Glutamatergic neuron (in vitro differentiated cells): Measurements from ENCODE around the gene RNF11. TPM values are rescaled to one million over a fixed set of nuclear protein-coding genes. Genes with fewer than 3 reads are reported as not detected.

ENCODE experiments used
- DNase-seq: peaks from one replicate; pipeline ENCODE4 v3.0.0; 2022
- H3K27ac Mint-ChIP-seq: one replicate; pipeline ENCODE4 v1.8.0; 2020; ENCODE audit warnings: mild to moderate bottlenecking, mixed read lengths, inconsistent platforms; ENCODE audit not compliant: unreplicated experiment
- H3K27me3 Mint-ChIP-seq: one replicate; pipeline ENCODE4 v1.8.0; 2020; ENCODE audit warnings: mild to moderate bottlenecking, moderate library complexity, mixed read lengths, inconsistent platforms; ENCODE audit not compliant: unreplicated experiment
- H3K36me3 Mint-ChIP-seq: one replicate; pipeline ENCODE4 v1.8.0; 2020; ENCODE audit warnings: mild to moderate bottlenecking, mixed read lengths, inconsistent platforms; ENCODE audit not compliant: unreplicated experiment
- H3K4me1 Mint-ChIP-seq: one replicate; pipeline ENCODE4 v1.8.0; 2020; ENCODE audit warnings: mild to moderate bottlenecking, low read depth, mixed read lengths, inconsistent platforms; ENCODE audit not compliant: unreplicated experiment
- H3K4me3 Mint-ChIP-seq: one replicate; pipeline ENCODE4 v1.8.0; 2020; ENCODE audit warnings: mild to moderate bottlenecking, mixed read lengths, inconsistent platforms; ENCODE audit not compliant: unreplicated experiment
- H3K9me3 Mint-ChIP-seq: one replicate; pipeline ENCODE4 v1.8.0; 2020; ENCODE audit warnings: mild to moderate bottlenecking, moderate library complexity, mixed read lengths, inconsistent platforms; ENCODE audit not compliant: unreplicated experiment
- CTCF ChIP-seq: fragments of 200-600 bp; sonication (generic); IDR thresholded peaks from one replicate; pipeline ENCODE4 v1.5.0; 2021; ENCODE audit not compliant: partially characterized antibody, unreplicated experiment
- total RNA-seq: library from RNA; stranded (reverse); fragmentation: NEBNext Ultra II Directional; extraction: Animal tissue kit (Norgen Biotek cat#: 25700); gene quantifications from one replicate; pipeline ENCODE4 v1.2.1, GENCODE V29; 2021; ENCODE audit not compliant: unreplicated experiment

The RNF11 gene
- total RNA-seq, 1 donor from 2014 or later, result 81.6 TPM

DNA sequence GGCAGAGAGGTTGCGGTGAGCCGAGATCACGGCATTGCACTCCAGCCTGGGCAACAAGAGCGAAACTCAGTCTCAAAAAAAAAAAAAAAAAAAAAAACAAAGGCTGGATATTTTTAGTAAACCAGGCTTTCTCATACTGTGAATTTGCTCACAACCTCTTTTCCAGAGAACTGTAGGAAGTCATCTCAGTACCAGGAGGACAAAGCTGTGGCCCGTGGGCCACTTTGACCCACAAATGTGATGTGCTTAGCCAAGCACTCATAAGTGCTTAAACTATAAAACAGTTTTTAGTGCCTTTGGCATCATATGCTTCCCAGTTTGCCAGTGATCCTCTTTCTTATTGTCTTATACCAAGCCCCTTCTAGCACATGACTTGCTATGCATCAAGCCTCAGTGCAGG is 46.5 kb downstream of the RNF11 start:
- TF ChIP-seq CTCF, result no peak
- no peak overlapping the region for H3K27ac Mint-ChIP-seq
- H3K4me3 Mint-ChIP-seq, result no peak overlapping the region
- no peaks in the 10 kb centered on the region for H3K27me3 Mint-ChIP-seq
- no peak for DNase-seq
- H3K4me1 Mint-ChIP-seq, result no peaks in the 10 kb centered on the region
- peaks cover 2% of the 10 kb centered on the region for H3K9me3 Mint-ChIP-seq
- H3K36me3 Mint-ChIP-seq, result no peaks in the 10 kb centered on the region

- H3K27me3 Mint-ChIP-seq, result no peaks in the 10 kb centered on the region
- no peak for TF ChIP-seq CTCF
- no peak overlapping the region for H3K4me3 Mint-ChIP-seq
- DNase-seq, result no peak
- peaks cover 2% of the 10 kb centered on the region for H3K9me3 Mint-ChIP-seq
- no peak overlapping the region for H3K27ac Mint-ChIP-seq
- no peaks in the 10 kb centered on the region for H3K4me1 Mint-ChIP-seq
- peaks cover under 1% of the 10 kb centered on the region for H3K36me3 Mint-ChIP-seq
Observed at GRCh38 chr1:51283979-51284378, 47.9 kb downstream of the RNF11 start.

DNA sequence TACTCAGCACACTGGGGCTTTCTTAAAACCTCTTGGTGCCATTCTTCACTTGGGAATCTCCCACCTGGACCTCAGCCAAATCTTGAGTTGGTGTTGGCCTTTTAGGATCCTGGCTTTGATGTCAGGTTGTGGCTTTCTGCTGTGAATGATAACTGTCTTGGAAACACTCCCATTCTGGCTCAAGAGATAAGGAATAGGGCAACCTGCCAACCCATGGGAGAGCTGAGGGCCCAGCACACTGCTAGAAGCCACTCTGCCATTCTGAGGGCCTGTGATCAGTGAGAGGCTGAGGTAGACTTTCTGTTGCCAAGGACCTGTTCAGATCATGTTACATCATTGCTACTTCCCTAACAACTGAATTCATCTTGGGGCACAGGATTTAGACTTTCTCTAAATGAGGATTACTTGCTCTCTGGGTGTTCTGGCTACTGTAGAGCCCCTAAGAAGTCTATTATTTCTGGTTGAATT is 48.4 kb downstream of the RNF11 start:
- TF ChIP-seq CTCF, result no peak
- Mint-ChIP-seq H3K9me3 (peaks cover 2% of the 10 kb centered on the region), H3K27me3 (no peaks in the 10 kb centered on the region), H3K27ac (no peak overlapping the region), H3K4me1 (no peaks in the 10 kb centered on the region), H3K36me3 (peaks cover 4% of the 10 kb centered on the region), H3K4me3 (no peak overlapping the region)
- DNase-seq, result no peak

GRCh38 chr1:51285055-51285454 is 49.0 kb downstream of the RNF11 start:
- Mint-ChIP-seq H3K36me3 (peaks cover 4% of the 10 kb centered on the region), H3K4me3 (no peak overlapping the region), H3K27me3 (no peaks in the 10 kb centered on the region), H3K27ac (no peak overlapping the region), H3K4me1 (no peaks in the 10 kb centered on the region), H3K9me3 (peaks cover 2% of the 10 kb centered on the region)
- no peak for TF ChIP-seq CTCF
- no peak for DNase-seq

GRCh38 chr1:51287966-51288365 is 51.9 kb downstream of the RNF11 start:
- Mint-ChIP-seq H3K27ac (no peak overlapping the region), H3K9me3 (no peaks in the 10 kb centered on the region), H3K4me3 (no peak overlapping the region), H3K4me1 (no peaks in the 10 kb centered on the region), H3K27me3 (no peaks in the 10 kb centered on the region), H3K36me3 (peaks cover 4% of the 10 kb centered on the region)
- no peak for TF ChIP-seq CTCF
- DNase-seq, result no peak
